RWPE2 (cell line): ENCODE measurements around the gene SEC63.
"Not testable (repeated sequence)": the region's sequence is repeated elsewhere in the genome, so short reads cannot be mapped to it uniquely, and the experiment has no call there.

ENCODE experiments used
- ATAC-seq: fragments of 200-7000 bp; cut with Tn5 transposase; 3 replicates; pipeline ENCODE4 v1.9.1; 2021; ENCODE audit warnings: low read depth
- DNase-seq: peaks from one replicate; pipeline ENCODE4 v3.0.0-alpha.2; 2020; ENCODE audit warnings: low spot score
- H3K27ac ChIP-seq: fragments of 450-650 bp; 2 replicates; pipeline ENCODE4 v1.5.1; 2017; ENCODE audit warnings: mild to moderate bottlenecking; ENCODE audit not compliant: poor library complexity, severe bottlenecking
- H3K27me3 ChIP-seq: fragments of 250-450 bp; sonication (Bioruptor Pico); 2 replicates; pipeline ENCODE4 v1.5.1; 2021; ENCODE audit warnings: mild to moderate bottlenecking, moderate library complexity; ENCODE audit not compliant: insufficient read depth, poor library complexity, severe bottlenecking
- H3K36me3 ChIP-seq: fragments of 250-450 bp; sonication (Bioruptor Pico); 2 replicates; pipeline ENCODE4 v1.5.1; 2020; ENCODE audit warnings: low read depth, mild to moderate bottlenecking, moderate library complexity
- H3K4me1 ChIP-seq: fragments of 250-450 bp; sonication (Bioruptor Pico); 2 replicates; pipeline ENCODE4 v1.5.1; 2021; ENCODE audit warnings: mild to moderate bottlenecking, moderate library complexity; ENCODE audit not compliant: insufficient read depth, poor library complexity, severe bottlenecking
- H3K4me3 ChIP-seq: fragments of 250-450 bp; sonication (Bioruptor Pico); 2 replicates; pipeline ENCODE4 v1.5.1; 2021; ENCODE audit warnings: mild to moderate bottlenecking, moderate library complexity; ENCODE audit not compliant: severe bottlenecking
- H3K9me3 ChIP-seq: fragments of 250-450 bp; sonication (Bioruptor Pico); 2 replicates; pipeline ENCODE4 v1.5.1; 2021; ENCODE audit warnings: mild to moderate bottlenecking, moderate library complexity; ENCODE audit not compliant: severe bottlenecking
- CTCF ChIP-seq: fragments of 450-650 bp; IDR thresholded peaks from one replicate; pipeline ENCODE4 v1.5.1; 2017; ENCODE audit warnings: mild to moderate bottlenecking, moderate library complexity; ENCODE audit not compliant: poor library complexity, severe bottlenecking

Gene SEC63

GRCh38 chr6:107911692-107912091, 46.3 kb downstream of the SEC63 start:
- H3K36me3 ChIP-seq = peaks cover 96% of the 10 kb centered on the region
- no peak overlapping the region for H3K4me3 ChIP-seq
- no peak for DNase-seq
- ATAC-seq = no peak
- H3K4me1 ChIP-seq = no peaks in the 10 kb centered on the region
- no peaks in the 10 kb centered on the region for H3K27me3 ChIP-seq
- H3K9me3 ChIP-seq = no peaks in the 10 kb centered on the region
- H3K27ac ChIP-seq = no peak overlapping the region
- no peak for TF ChIP-seq CTCF

- H3K27me3 ChIP-seq = no peaks in the 10 kb centered on the region
- no peak overlapping the region for H3K4me3 ChIP-seq
- no peaks in the 10 kb centered on the region for H3K4me1 ChIP-seq
- no peak for TF ChIP-seq CTCF
- H3K36me3 ChIP-seq = peaks cover 89% of the 10 kb centered on the region
- H3K9me3 ChIP-seq = no peaks in the 10 kb centered on the region
- ATAC-seq = no peak
- DNase-seq = no peak
- no peak overlapping the region for H3K27ac ChIP-seq
These were observed 63.1 kb downstream of the SEC63 start for GRCh38 chr6:107894809-107895396.

GRCh38 chr6:107890431-107890830, 67.6 kb downstream of the SEC63 start:
- not testable (repeated sequence) for ATAC-seq, H3K4me3 ChIP-seq, H3K27me3 ChIP-seq, H3K4me1 ChIP-seq, DNase-seq, H3K27ac ChIP-seq, H3K9me3 ChIP-seq
- H3K36me3 ChIP-seq = peaks cover 66% of the 10 kb centered on the region

GRCh38 chr6:107885950-107886349, 72.1 kb downstream of the SEC63 start:
- not testable (repeated sequence) for H3K9me3 ChIP-seq, H3K27ac ChIP-seq, H3K4me1 ChIP-seq, H3K27me3 ChIP-seq, ATAC-seq, H3K4me3 ChIP-seq, DNase-seq
- H3K36me3 ChIP-seq = peaks cover 52% of the 10 kb centered on the region

GRCh38 chr6:107879941-107880340, 78.1 kb downstream of the SEC63 start:
- no peak for TF ChIP-seq CTCF
- Histone ChIP-seq H3K4me1 (no peaks in the 10 kb centered on the region), H3K27ac (no peak overlapping the region), H3K36me3 (peaks cover 76% of the 10 kb centered on the region), H3K4me3 (no peak overlapping the region), H3K9me3 (no peaks in the 10 kb centered on the region), H3K27me3 (no peaks in the 10 kb centered on the region)
- no peak for DNase-seq
- ATAC-seq = no peak

- Histone ChIP-seq H3K9me3 (no peaks in the 10 kb centered on the region), H3K27ac (no peak overlapping the region), H3K27me3 (no peaks in the 10 kb centered on the region), H3K36me3 (peaks cover 89% of the 10 kb centered on the region), H3K4me3 (no peak overlapping the region), H3K4me1 (no peaks in the 10 kb centered on the region)
- no peak for TF ChIP-seq CTCF
- DNase-seq (no peak), ATAC-seq (no peak)
These were observed 80.0 kb downstream of the SEC63 start for GRCh38 chr6:107877968-107878367.
